NCI-H526 (cell line): ENCODE data around the gene HEPHL1.
"Not testable (repeated sequence)": the region's sequence is repeated elsewhere in the genome, so short reads cannot be mapped to it uniquely, and the experiment has no call there.

Experiments used
- DNase-seq, 2 experiments: peaks; one replicate each; lab custom pipeline; 2025; lab: John Stamatoyannopoulos, UW

The HEPHL1 gene

GRCh38 chr11:94084164-94084563 lies 63.0 kb downstream of the HEPHL1 start:
- DNase-seq: no peak

DNA sequence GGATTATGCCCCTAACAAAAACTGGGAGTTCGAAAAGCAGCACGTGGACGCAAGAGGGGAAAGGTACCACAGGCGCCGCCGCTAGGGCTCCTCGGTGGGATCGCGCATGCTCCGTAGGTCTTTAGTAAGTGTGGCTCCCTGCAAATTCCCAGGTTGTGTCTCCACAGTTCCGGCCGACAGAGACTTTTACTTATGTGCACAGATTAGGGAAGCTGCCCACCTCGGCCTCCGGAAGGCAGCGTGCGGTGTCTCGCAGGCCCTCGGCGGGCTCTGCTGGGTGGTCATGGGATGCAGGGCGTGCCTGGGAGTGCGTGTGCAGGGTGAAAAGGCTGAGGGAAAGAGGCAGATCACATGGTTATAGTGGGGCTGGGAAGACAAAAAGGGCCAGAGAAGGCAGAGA lies 67.8 kb downstream of the HEPHL1 start:
- no peak for DNase-seq

DNA sequence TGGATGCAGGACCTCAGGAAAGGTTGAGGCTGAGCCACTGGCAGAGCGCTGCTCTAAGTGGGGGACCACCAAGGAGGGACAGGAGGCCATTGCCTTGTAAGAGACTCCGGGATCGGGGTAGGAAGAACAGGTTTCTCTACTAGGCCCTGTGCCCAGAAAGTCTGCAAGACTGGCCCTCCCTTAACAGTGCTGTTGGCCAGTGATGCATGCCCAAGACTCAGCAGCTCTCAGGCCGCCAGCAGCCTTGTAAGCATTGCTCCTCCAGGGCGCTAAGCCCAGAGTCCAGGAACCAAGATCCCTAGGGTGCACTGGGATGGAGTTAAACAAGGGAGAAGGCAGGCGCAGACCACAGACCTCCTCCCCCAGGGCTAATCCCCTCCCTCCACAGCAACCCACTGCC lies 68.2 kb downstream of the HEPHL1 start:
- no peak for DNase-seq

GRCh38 chr11:94090401-94090800 lies 69.2 kb downstream of the HEPHL1 start:
- DNase-seq: no peak

DNA sequence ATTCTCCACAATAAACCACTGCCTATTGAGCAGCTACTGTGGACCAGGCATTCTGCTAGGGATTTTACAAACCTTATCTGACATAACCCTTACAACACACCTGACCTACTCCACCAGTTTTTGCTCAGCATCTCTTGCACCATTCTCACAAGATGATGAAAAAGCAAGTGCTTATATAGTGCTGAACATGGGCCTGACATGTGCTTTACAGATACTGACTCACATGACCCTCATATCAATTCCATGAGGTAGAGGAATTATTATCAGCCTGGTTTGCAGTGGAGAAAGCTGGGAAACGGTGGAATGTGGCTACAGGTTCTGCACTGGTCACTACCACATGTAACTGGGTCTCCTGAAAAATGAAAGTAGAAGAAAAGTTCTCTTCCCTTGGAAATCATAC lies 69.9 kb downstream of the HEPHL1 start:
- DNase-seq: no peak

GRCh38 chr11:94100253-94100652 lies 79.1 kb downstream of the HEPHL1 start:
- DNase-seq: no peak

GRCh38 chr11:94103471-94103870 lies 82.3 kb downstream of the HEPHL1 start:
- peak in 1 of 2 experiments; percentile 10 for DNase-seq

DNA sequence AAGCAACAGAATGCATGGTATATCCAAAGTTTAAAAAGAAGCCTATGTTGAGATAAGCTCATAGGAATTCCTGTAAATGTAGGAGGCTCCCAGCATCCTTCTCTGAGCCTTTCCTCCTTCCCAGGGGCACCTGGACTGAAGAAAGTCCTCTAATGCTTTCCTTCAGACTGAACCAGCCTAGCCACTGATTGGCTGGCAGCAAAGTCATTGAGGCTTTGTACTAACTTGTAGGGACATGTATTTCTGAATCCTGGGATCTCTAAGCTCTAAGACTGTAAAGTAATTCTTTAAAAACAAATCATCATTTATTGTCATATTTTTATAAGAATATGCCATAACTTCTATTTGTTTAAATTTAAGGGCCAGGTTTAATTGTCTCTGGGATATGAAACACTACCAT lies 83.6 kb downstream of the HEPHL1 start:
- no peak for DNase-seq

GRCh38 chr11:94106716-94107115 lies 85.6 kb downstream of the HEPHL1 start:
- no peak for DNase-seq

DNA sequence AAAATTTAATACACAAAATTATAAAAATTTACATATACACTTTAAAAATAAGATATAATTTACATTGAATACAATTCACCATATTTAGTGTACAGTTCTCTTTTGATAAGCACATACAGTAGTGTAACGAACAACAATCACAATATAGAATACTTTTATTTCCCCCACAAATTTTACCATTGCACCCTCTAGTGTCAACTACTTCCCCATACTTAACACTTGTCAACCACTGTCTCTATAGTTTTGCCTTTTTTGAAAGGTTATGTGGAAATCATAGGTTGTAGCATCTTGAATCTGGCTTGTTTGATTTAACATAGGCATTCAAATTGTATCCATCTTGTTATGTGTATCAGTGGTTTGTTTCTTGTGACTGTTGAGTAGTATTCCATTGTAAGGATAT lies 86.2 kb downstream of the HEPHL1 start:
- DNase-seq: no peak

GRCh38 chr11:94111241-94111640 lies 90.1 kb downstream of the HEPHL1 start:
- no peak for DNase-seq

DNA sequence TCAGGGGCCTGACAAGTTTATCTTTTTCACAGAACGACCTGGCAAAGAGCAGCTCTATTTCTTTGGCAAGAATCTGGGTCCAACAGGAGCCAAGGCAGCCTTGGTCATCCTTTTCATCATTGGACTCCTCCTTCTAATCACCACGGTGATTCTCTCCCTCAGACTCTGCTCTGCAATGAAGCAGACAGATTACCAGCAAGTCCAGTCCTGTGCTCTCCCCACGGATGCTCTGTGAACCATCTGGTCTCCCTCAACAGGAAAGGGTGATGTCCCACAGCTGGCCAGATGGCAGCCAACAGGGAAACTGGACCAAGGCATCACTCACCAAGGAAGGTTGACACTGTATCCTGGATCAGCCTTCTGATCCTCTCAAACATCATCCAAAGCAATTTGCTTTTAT lies 90.5 kb downstream of the HEPHL1 start:
- DNase-seq: no peak

GRCh38 chr11:94112206-94112953 lies 91.2 kb downstream of the HEPHL1 start:
- DNase-seq: no peak

- no peak for DNase-seq
Measured at GRCh38 chr11:94117197-94117574, 96.0 kb downstream of the HEPHL1 start.

- DNase-seq: no peak
Measured at GRCh38 chr11:94117871-94118270, 96.7 kb downstream of the HEPHL1 start.

GRCh38 chr11:94119676-94120075 lies 98.5 kb downstream of the HEPHL1 start:
- not testable (repeated sequence) for DNase-seq

DNA sequence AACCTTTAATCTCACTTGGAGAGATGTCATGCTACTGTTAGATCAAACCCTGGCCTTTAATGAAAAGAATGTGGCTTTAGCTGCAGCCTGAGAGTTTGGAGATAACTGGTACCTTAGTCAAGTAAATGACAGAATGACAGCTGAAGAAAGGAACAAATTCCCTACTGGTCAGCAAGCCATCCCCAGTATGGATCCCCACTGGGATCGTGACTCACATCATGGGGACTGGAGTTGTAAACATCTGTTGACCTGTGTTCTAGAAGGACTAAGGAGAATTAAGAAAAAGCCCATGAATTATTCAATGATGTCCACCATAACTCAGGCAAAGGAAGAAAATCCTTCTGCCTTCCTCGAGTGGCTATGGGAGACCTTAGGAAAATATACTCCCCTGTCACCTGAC lies 99.4 kb downstream of the HEPHL1 start:
- DNase-seq: not testable (repeated sequence)

DNA sequence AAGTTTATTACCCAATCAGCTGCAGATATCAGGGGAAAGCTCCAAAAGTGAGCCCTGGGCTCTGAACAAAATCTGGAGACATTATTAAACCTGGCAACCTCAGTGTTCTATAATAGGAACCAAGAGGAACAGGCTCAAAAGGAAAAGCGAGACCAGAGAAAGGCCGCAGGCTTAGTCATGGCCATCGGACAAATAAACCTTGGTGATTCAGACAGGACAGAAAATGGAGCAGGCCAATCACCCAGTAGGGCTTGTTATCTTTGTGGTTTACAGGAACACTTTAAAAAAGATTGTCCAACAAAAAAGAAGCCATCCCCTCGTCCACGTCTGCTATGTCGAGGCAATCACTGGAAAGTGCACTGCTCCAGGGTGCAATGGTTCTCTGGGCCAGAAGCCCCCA lies 99.8 kb downstream of the HEPHL1 start:
- DNase-seq: no peak

- DNase-seq: no peak
Measured at GRCh38 chr11:94125407-94126115, 104.4 kb downstream of the HEPHL1 start.

DNA sequence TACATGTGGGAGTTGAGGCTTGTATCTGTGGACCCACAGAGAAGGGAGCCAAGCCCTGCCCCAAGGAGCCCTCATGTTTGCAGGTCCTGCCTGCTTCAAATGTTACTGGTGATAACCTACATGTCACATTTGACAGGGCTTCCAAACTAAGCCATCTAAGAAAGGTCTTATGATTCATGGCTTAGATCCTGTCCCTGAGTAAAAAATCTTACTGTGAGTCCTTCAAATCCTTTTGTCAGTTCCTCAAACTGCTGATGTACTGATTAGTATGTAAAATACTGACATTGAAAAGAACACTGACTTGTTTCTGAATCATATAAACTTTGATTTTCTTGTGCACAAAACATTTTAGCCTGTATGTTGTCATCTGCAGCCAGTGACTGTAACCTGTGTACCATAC lies 106.5 kb downstream of the HEPHL1 start:
- DNase-seq: peak in 1 of 2 experiments; percentile 16

GRCh38 chr11:94128291-94128745 lies 107.2 kb downstream of the HEPHL1 start:
- peak; percentile 76 to 92 for DNase-seq

- peak; percentile 85 to 97 for DNase-seq
Measured at GRCh38 chr11:94128746-94129511, 107.8 kb downstream of the HEPHL1 start, which contains the start of gene PANX1. Gene PANX1 (plus strand): TSS chr11:94128841. CDS start chr11:94129313, 472 bp downstream.
